Stomach (tissue), 4 donors: ENCODE measurements around the gene ATP2B2.

Experiments
- EP300 ChIP-seq: sonication (generic); formaldehyde crosslinking; IDR thresholded peaks from one replicate; pipeline ENCODE4 v1.6.1; 2017; ENCODE audit warnings: antibody characterized with exemption
- POLR2A ChIP-seq, 4 donors: fragments of 450-650 bp; IDR thresholded peaks; one replicate each; pipeline ENCODE4 v1.6.1; 2016; ENCODE audit warnings: antibody characterized with exemption in 4 of 4, control low read depth in 2 of 4, mild to moderate bottlenecking in 1 of 4, moderate library complexity in 1 of 4
- POLR2AphosphoS5 ChIP-seq, 3 donors: sonication (generic); formaldehyde crosslinking; IDR thresholded peaks; one replicate each; pipeline ENCODE4 v1.6.1; 2016; ENCODE audit warnings: antibody characterized with exemption in 3 of 3
- TF ChIP-seq, protein P1 (sequence below), 7 experiments: fragments of 450-650 bp in 4 of 7; fragments of 200-600 bp in 3 of 7; sonication (generic) in 3 of 7; IDR thresholded peaks; one replicate each; pipeline ENCODE4 v1.5.1; 2016 to 2019; ENCODE audit warnings: antibody characterized with exemption in 7 of 7, control low read depth in 2 of 7, mild to moderate bottlenecking in 1 of 7

DNA sequence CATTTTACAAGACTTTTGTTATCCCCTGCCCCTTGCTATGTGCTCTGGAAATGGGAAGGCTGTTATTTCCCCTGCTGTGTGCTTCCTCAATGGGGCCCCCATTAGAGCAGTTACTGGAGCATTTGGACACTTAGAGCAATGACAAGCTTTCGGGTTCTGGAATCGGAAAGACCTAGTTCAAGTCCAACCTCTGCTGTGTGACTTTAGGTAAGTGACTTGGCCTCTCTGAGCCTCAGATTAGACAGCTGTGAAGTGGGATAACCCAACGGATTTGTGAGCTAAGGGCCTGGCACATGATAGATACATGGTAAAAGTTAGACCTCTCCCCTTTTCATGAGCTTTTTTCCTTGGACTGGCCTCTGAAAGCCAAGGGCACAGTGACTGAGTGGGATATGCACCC, 100.5 kb downstream of the ATP2B2 start:
- TF ChIP-seq, protein P1, sequence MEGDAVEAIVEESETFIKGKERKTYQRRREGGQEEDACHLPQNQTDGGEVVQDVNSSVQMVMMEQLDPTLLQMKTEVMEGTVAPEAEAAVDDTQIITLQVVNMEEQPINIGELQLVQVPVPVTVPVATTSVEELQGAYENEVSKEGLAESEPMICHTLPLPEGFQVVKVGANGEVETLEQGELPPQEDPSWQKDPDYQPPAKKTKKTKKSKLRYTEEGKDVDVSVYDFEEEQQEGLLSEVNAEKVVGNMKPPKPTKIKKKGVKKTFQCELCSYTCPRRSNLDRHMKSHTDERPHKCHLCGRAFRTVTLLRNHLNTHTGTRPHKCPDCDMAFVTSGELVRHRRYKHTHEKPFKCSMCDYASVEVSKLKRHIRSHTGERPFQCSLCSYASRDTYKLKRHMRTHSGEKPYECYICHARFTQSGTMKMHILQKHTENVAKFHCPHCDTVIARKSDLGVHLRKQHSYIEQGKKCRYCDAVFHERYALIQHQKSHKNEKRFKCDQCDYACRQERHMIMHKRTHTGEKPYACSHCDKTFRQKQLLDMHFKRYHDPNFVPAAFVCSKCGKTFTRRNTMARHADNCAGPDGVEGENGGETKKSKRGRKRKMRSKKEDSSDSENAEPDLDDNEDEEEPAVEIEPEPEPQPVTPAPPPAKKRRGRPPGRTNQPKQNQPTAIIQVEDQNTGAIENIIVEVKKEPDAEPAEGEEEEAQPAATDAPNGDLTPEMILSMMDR (IDR thresholded peaks at IDR 0.05): no peak
- TF ChIP-seq POLR2A (IDR thresholded peaks at IDR 0.05) (no peak), EP300 (no peak), POLR2AphosphoS5 (IDR thresholded peaks at IDR 0.05) (no peak)
